GM19468 (cell line): Measurements from ENCODE around the gene PTK7.

Experiments used
- ATAC-seq: cut with Tn5 transposase; IDR thresholded peaks from one replicate; pipeline ENCODE4 v1.9.1; 2021; ENCODE audit warnings: mild to moderate bottlenecking, moderate library complexity, moderate number of reproducible peaks; ENCODE audit not compliant: unreplicated experiment; ENCODE audit errors: extremely low read depth

Gene PTK7

DNA sequence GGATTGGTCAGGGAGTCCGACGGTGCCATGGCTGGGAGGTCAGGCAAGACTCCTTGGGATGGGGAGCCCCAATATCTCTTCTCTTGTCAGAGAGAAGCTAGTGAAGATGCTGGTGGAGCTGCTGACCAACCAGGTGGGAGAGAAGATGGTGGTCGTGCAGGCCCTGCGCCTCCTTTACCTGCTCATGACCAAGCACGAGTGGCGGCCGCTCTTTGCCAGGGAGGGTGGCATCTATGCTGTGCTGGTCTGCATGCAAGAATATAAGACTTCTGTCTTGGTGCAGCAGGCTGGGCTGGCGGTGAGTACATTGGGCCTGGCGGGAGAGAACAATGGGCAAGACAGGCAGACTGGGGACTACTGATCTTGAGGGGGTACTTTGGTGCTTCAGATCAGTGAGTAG is 116.8 kb downstream of the PTK7 start:
- ATAC-seq = no peak

DNA sequence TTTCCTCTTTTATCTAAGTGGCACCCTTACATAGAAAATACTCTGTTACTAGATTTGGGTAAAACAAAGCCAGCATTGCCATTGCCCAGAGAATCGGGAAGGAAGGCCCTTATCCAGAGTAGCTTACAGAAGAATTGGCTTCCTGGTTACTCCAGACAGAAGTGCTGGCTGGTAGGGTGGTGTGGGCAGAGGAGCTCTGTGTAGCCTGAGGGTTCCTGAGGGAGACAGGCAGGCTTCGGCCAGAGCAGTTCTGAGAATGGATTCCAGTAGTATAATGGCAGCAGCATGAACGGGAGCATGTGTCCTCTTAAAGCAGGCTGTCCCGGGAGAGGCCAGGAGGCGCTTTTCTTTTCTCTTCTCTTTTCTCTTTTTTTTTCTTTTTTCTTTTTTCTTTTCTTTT is 117.8 kb downstream of the PTK7 start:
- ATAC-seq = no peak

DNA sequence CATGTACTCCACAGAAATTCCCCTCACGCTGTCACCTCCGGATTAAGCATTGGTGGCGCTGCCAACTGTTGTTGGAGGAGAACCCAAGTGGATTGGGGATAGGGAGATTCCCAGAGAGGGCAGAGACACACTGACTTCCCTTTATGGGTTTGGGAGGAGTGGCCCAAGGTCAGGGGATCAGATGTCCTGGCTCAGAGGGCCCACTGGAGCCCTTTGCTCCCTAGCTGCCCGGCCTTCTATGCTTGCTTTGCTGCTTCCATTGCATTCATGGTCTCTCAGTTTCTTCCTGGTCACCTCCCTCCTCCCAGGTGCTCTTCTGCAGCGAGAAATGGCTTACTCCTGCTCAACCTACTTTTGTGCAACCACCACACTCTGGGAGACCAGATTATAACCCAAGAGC is 120.2 kb downstream of the PTK7 start:
- no peak for ATAC-seq

- ATAC-seq = no peak
These were observed 123.8 kb downstream of the PTK7 start for GRCh38 chr6:43199912-43200311.

GRCh38 chr6:43200541-43200940 is 124.4 kb downstream of the PTK7 start:
- no peak for ATAC-seq

DNA sequence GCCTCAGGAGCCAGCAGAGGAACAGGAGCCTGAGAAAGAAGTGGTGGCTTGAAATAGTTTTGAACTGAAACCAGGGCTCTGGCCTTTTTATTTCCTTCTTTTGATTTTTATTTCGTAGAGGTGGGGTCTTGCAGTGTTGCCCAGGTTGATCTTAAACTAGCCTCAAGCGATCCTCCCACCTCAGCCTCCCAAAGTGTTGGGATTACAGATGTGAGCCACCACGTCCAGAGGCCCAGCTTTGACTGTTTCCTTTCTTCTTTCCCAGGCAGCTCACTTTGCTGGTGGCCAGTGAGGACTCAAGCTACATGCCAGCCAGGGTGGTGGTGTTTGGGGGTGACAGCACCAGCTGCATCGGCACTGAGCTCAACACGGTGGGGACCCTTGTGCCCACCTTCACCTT is 126.3 kb downstream of the PTK7 start:
- ATAC-seq = no peak

DNA sequence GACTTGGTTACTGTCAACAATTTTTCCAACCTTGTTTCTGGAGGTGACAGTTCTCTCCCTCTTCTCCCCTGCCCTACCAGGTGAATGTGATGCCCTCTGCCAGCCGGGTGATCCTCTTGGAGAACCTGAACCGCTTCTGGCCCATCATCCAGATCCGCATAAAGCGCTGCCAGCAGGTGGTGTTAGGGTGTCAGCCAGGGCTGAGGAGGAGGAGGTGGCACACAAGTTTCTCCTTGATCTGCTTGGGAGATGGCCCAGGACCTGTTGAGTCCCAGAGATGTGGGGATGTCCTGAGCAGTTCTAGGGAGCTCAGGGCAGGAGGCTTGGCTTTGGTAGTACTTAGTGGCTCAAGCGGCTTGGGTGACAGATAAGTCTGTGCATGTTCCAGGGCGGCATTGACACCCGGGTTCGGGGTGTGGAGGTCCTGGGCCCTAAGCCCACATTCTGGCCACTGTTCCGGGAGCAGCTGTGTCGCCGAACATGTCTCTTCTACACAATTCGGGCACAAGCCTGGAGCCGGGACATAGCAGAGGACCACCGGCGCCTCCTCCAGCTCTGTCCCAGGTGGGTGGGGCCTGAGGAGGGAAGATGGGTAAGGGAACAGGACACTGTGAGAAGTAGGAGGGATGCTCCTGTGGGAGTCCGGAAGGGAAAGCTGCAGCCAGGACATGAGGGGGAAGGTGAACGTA is 127.1 kb downstream of the PTK7 start:
- no peak for ATAC-seq

DNA sequence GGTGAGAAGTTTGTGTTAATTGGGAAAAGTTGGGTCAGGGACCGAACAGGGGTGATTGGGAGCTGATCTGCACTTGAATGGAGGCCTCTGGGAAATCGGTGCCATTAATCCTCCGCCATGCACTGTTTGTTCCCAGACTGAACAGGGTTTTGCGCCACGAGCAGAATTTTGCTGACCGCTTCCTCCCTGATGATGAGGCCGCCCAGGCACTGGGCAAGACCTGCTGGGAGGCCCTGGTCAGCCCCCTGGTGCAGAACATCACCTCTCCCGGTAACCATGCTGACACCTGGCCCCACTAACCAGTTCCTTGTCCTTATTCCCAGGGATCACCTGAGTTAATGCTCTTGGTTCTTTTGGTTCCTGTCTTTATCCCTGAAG is 127.6 kb downstream of the PTK7 start:
- ATAC-seq = no peak

DNA sequence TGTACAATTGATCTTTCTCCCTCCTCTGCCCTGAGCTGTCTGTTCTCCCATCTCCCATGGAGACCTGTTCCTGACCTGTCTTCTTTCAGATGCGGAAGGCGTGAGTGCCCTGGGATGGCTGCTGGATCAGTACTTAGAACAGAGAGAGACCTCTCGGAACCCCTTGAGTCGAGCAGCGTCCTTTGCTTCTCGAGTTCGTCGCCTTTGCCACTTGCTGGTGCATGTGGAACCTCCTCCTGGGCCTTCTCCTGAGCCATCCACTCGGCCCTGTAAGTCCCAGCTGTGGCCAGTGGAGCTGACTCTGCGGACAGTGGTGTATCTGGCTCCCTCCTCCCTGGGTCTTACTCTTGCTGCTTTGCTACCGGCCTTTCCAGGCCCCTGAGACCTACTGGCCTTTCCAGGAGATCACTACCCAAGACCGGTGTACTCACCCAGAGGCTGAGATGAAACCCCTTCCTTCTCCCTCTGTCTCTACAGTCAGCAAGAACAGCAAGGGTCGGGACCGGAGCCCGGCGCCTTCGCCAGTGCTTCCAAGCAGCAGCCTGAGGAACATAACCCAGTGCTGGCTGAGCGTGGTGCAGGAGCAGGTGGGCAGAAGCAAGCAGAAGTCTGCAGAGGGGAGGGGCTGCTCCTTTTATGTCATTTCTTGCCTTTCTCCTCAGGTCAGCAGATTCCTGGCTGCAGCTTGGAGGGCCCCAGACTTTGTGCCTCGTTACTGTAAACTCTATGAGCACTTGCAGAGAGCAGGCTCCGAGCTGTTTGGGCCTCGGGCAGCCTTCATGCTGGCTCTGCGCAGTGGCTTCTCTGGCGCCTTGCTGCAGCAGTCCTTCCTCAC is 128.4 kb downstream of the PTK7 start:
- no peak for ATAC-seq

DNA sequence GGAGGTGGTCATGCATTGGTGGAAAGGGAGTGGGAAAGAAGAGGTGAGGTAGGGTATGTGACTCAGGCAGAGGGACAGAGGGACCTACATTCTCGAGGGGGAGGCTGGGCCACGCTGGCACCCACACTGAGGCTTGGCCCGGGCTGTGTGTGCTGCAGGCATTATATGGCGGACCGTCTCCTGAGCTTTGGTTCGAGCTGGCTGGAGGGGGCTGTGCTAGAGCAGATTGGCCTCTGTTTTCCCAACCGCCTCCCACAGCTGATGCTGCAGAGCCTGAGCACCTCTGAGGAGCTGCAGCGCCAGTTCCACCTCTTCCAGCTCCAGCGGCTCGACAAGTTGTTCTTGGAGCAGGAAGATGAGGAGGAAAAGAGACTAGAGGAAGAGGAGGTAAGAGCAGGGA is 129.7 kb downstream of the PTK7 start:
- no peak for ATAC-seq

DNA sequence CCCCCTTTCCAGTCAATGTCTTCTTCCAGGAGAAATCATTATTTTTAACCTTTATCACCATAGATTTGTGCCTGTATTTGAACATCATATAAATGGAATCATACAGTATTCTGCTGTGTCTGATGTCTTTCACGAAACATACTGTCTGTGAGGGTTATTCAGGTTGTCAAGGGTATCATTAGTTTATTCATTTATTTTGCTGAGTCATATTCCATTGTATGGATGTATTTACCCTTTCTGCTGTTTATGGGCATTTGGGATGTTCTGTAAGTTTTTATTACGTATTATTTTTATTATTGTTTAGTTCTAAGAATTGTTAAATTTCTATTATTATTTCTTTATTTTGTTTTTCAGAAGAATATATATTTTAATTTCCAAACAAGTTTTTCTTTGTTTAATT is 131.2 kb downstream of the PTK7 start:
- no peak for ATAC-seq
